ENCODE data around the gene SMARCD3. TPM values are rescaled to one million over a fixed set of nuclear protein-coding genes. Genes with fewer than 3 reads are reported as not detected.

The SMARCD3 gene
- total and polyA plus RNA-seq, 2 of the 8 experiments (the other 6 are each of a cell fraction or from before 2014, with no cell fraction given) = 3.0 to 5.6 TPM

GRCh38 chr7:151279868-151280267 is 31.4 kb upstream of the SMARCD3 start:
- Histone ChIP-seq H3K79me1 (ENCODE audit: low read depth, low read length) (no peaks in the 10 kb centered on the region), H4K5ac (ENCODE audit: insufficient read length, low read depth, low read length) (no peak overlapping the region), H2BK20ac (ENCODE audit: low read length) (no peak overlapping the region), H2AK5ac (ENCODE audit: low read depth, low read length) (no peak overlapping the region), H4K8ac (ENCODE audit: extremely low read depth, insufficient read depth, low read length) (no peak overlapping the region), H2BK120ac (replicated peaks; ENCODE audit: low read depth, low read length) (no peak overlapping the region), H2BK12ac (ENCODE audit: low read depth, low read length) (no peak overlapping the region), H3K9ac (replicated peaks in 1 of 4; ENCODE audit: extremely low read depth in 1 of 4, low read depth in 3 of 4, low read length in 3 of 4) (no peak overlapping the region), H3K36me3 (ENCODE audit: control insufficient read depth in 2 of 4, insufficient read depth in 4 of 4, low read length in 3 of 4) (no peaks in the 10 kb centered on the region), H3K4me3 (ENCODE audit: extremely low read depth in 1 of 4, insufficient read depth in 2 of 4, low read depth in 3 of 4, low read length in 4 of 4) (no peak overlapping the region), H3K9me3 (ENCODE audit: insufficient read depth in 2 of 2, low read depth in 1 of 2, low read length in 1 of 2) (no peaks in the 10 kb centered on the region), H4K20me1 (replicated peaks in 1 of 2; ENCODE audit: control insufficient read depth in 1 of 2, insufficient read depth in 2 of 2, low read length in 2 of 2) (peaks cover 0 to 1% of the 10 kb centered on the region in 2 experiments), H3K23ac (ENCODE audit: insufficient read length) (no peak overlapping the region), H3K56ac (replicated peaks; ENCODE audit: insufficient read length, low read depth, low read length) (no peak overlapping the region), H2BK15ac (ENCODE audit: low read length) (no peak overlapping the region), H2AFZ (ENCODE audit: low read length) (no peak overlapping the region), H3K27ac (ENCODE audit: low read depth, low read length) (no peak overlapping the region), H3K14ac (ENCODE audit: insufficient read length) (no peak overlapping the region), H3K23me2 (ENCODE audit: low read depth, low read length) (peaks cover 10% of the 10 kb centered on the region; the same call in 1 of the 2 replicates), H3K4me2 (ENCODE audit: insufficient read depth in 1 of 2, low read depth in 2 of 2, low read length in 2 of 2) (no peak overlapping the region), H4K91ac (replicated peaks; ENCODE audit: insufficient read length, low read length) (no peak overlapping the region), H3K4ac (replicated peaks; ENCODE audit: insufficient read length, low read depth, low read length) (no peak overlapping the region), H2BK5ac (ENCODE audit: low read depth, low read length) (no peak overlapping the region), H3K4me1 (replicated peaks in 1 of 4; ENCODE audit: control insufficient read depth in 3 of 4, insufficient read depth in 4 of 4, low read length in 3 of 4) (peaks cover 0 to 18% (median 10%) of the 10 kb centered on the region in 4 experiments; a peak in 6 of 7 replicates), H3K18ac (ENCODE audit: extremely low read depth, low read length) (no peak overlapping the region), H3K79me2 (ENCODE audit: control insufficient read depth in 1 of 2, insufficient read depth in 2 of 2, low read length in 2 of 2) (no peaks in the 10 kb centered on the region), H3K27me3 (replicated peaks in 1 of 4; ENCODE audit: control insufficient read depth in 3 of 4, extremely low read depth in 1 of 4, insufficient read depth in 3 of 4, low read length in 3 of 4) (peaks cover 0 to 25% (median 19%) of the 10 kb centered on the region in 4 experiments; a peak in 6 of 7 replicates)
- FAIRE-seq = no peak
- no peak for DNase-seq (ENCODE audit: low read depth in 1 of 2, low spot score in 2 of 2)
- 66% methylated on average over 5 of the region's 5 CpGs; no CpG with 5 or more reads in 1 of the 2 experiments for WGBS, 2 experiments (ENCODE audit: extremely low coverage in 1 of 2, insufficient coverage in 1 of 2, insufficient read length in 1 of 2, insufficient replicate concordance in 2 of 2, low coverage in 1 of 2, low lambda C conversion rate in 2 of 2, missing lambda C conversion rate in 1 of 2)
- ChIA-PET CTCF (ENCODE audit: partially characterized antibody) (interaction anchor here (1.0 kb wide), 2 partner anchors 12 to 34 kb away, joined by 3 read pairs; no protein-coding TSS in a partner anchor), POLR2A (ENCODE audit: partially characterized antibody) (interaction anchor here (0.7 kb wide), 1 partner anchor 180 kb away, joined by 3 read pairs; no protein-coding TSS in a partner anchor)
- TF ChIP-seq USF2 (IDR thresholded peaks at IDR 0.05; ENCODE audit: low read length) (no peak), EP300 (IDR thresholded peaks at IDR 0.05; ENCODE audit: borderline replicate concordance in 1 of 2, low read depth in 2 of 2, low read length in 2 of 2) (no peak), E2F6 (IDR thresholded peaks at IDR 0.05) (no peak), POU5F1 (IDR thresholded peaks at IDR 0.05; ENCODE audit: low read depth, low read length) (no peak), SP2 (IDR thresholded peaks at IDR 0.05; ENCODE audit: low read length) (no peak), CBX5 (IDR thresholded peaks at IDR 0.05; ENCODE audit: low read depth, low read length) (no peak), TAF1 (IDR thresholded peaks at IDR 0.05; ENCODE audit: low read depth, low read length) (no peak), GTF2F1 (IDR thresholded peaks at IDR 0.05; ENCODE audit: borderline replicate concordance, low read depth, low read length) (no peak), RNF2 (IDR thresholded peaks at IDR 0.05; ENCODE audit: borderline replicate concordance, low read depth, low read length, missing control alignments, poor library complexity, severe bottlenecking) (no peak), KDM4A (IDR thresholded peaks at IDR 0.05; ENCODE audit: low read depth, low read length, severe bottlenecking) (no peak)

Measured in H1 (cell line).